SU-DHL-6 (cell line): ENCODE results near the gene ESR1.

Experiments used
- CTCF ChIP-seq: fragments of 200-600 bp; sonication (generic); IDR thresholded peaks from one replicate; pipeline ENCODE4 v1.5.1; 2017; ENCODE audit warnings: antibody characterized with exemption, mild to moderate bottlenecking, low read length, moderate library complexity; ENCODE audit not compliant: insufficient read depth, poor library complexity, severe bottlenecking
- EZH2phosphoT487 ChIP-seq: fragments of 200-600 bp; sonication (generic), shearing (Covaris generic); conservative IDR thresholded peaks from 2 replicates; pipeline ENCODE4 v1.6.1; 2018; ENCODE audit warnings: mild to moderate bottlenecking, antibody characterized with exemption, low read length, moderate library complexity, mixed read lengths

DNA sequence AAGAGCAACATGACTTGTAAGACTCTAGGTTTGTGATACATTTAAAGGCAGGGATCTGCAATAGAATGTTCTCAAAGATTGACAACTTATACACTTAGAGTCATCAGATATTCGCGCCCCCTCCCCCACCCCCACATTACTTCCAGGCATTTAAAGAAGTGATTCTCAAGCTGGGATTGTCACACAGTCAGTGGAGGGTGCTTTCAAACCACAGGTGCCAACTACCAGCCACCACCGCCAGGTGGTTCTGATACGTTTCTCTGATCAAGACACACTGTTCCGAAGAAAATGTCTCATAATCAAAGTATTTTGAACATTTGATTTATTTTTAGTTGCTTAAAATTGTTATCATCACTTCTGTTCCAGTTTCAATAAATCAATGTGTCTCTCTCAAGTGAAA is 357.5 kb downstream of the ESR1 start:
- TF ChIP-seq CTCF, result no peak
- no peak for TF ChIP-seq EZH2phosphoT487
